ENCODE results near the gene IMPA2.
A peak's percentile ranks its signal among the peaks of the same experiment; 100 is the strongest.

The IMPA2 gene

DNA sequence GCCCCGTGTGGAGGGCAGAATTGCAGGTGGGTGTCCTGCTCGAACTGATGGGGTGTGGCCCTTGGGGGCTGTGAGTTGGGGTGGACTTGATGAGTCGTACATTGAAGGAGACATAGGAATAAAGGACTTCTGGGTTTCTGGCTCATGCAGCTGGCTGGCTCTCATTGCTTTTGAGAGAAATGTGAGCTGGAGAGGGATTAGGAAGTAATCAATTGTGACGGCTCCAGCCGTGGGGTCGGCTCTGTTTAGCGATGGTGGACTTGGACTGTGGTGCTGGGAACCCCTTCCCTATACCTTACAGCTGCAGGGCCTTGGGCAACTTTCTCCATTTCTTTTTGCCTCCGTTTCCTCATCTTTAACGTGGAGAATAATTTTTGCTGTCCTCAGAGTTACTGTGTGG, 9.2 kb downstream of the IMPA2 start:
- DNase-seq (ENCODE audit: low spot score), result no peak

DNA sequence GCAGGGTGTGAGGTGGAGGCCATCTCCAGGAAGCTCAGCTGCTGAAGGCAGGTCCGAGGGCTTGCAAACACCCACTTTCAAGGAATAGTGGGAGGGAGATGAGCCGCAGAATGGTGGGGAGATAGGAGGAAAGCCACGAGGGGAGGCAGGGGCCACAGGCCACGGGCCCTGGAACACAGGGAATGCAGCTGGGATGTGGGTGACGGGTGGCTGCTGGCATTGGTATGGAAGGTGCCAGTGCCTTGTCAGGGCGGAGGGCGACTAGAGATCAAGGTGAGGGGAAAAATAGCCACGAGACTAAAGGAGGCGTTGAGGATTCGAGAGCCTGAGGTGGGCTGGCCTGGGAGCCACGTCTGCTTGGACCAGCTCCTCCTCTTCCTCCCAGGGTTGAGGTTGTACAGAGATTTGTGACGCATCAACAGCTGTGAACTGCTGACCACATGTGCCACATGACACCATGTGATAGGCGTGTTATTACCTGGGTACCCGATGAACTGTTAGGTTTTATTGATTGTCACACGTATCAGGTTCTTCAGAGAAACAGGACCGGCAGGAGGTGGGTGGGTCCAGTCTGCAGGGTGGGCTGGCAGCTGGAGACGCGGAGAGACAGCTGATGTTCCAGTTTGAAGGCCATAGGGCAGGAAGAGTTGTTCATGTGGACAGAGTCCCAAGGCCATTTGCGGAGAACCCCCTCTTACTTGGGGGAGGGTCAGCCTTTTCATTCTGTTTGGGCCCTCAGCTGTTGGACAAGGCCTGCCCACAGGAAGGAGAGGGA, 9.9 kb downstream of the IMPA2 start:
- DNase-seq (ENCODE audit: low spot score), result no peak

DNA sequence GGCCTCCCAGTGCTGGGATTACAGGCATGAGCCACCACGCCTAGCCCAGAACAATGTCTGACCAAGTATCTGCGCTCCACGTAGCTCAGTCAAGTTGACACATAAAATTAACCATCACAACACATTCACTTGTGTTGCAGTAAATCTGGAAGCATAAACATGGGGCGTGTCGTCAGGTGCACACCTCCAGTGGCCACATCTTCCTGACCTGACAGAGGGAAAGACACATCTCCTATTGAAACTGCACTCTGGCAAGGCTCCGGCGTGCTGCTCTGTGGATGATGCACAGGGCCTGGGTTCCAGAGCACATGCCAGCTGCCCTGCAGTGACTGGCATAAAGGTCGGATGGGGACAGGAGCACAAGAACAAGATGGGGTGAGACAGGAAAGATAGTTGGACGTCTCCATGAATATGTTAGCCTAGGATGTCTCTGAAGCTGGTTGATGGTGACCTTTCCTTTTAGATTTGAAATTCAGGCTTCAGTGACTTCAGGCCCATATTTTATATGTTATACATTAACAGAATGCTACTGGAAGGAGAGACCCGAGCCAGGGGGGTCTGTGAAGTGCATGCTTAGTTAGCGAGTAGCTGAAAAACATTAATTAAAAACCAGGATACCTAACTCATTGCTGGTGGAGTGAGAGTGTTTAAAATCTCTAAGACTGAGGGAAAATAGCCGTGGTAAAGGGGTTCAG, 10.9 kb downstream of the IMPA2 start:
- no peak for DNase-seq (ENCODE audit: low spot score)

DNA sequence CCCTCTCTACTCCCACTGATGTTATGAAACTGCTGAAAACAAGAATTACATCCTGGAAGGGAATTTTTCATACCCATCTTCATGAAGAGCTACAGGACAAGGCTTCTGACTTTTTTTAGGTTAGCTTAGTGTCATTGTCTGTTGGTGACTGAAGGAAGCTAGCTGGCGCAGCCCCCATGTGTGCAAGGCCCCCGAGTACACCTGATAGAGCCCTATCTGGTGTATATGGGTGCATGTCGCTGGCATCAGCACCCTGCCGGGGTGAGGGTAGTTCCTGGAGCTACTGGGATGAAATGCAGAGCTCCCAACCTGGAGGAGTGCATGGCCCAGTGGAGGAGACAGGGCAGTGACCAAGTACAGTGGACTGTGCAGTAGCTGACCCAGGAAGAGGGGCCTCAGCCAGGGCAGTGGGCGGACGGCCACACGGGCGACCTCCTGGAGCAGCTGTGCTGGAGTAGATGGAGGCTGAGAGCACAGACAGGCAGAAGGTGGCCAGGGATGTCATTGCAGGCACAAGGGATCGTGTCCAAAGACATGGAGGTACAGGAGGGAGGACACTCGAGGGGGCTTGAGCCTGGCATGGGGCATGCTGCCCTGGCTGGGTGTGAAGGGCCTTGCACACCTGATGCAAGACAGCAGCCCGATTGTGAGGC, 12.1 kb downstream of the IMPA2 start:
- no peak for DNase-seq (ENCODE audit: low spot score)

DNA sequence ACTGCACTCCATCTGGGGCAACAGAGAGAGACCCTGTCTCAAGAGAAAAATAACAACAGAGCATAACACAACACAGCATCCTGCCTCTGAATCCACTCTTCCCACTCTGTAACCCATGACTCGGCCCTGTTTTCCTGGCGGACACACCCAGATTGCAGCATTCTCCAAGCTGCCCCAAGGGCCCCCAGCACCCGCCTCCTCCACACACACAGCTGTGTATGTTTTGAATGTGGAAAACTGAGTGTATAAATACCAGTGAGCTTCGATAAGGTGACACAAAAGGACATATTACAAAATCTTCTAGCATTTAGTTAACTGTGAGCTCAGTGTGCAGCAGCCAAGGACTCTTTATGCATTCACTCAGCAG, 13.0 kb downstream of the IMPA2 start:
- DNase-seq (ENCODE audit: low spot score), result no peak

DNA sequence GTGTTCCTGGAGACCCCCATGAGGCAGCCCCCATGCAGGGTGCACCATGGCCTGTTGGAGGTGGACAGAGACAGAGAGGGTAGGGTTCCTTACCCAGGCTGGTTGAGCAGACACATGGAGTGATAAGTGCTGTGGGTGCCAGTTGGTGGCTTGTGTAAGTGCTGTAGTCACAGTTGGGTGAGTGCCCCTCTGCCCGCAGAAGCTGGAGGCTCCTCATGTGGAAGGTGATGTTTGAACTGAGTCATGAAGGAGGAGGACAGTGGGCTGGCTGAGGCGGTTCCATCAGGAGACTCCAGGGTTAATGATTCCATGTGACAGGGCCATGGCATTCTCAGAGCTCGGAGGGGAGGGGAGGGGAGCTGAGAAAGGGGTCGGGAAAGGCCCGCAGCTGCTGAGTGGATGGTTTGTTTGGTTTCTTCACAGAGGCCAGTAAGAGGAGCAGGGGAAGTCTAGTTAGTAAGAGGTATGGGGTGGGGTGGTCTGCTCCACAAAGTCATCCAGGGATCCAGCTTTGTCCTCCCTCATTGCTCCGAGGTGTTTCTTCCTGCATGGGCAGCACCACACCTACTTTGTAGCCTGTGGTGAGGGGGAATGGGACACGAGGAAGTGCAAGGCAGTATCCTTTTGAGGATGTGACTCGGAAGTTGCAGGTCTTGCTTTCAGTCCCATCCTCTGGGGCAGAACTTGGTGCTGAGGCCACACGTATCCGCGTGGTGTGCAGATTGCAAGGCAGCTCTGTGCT, 13.6 kb downstream of the IMPA2 start:
- DNase-seq (ENCODE audit: low spot score), result no peak

DNA sequence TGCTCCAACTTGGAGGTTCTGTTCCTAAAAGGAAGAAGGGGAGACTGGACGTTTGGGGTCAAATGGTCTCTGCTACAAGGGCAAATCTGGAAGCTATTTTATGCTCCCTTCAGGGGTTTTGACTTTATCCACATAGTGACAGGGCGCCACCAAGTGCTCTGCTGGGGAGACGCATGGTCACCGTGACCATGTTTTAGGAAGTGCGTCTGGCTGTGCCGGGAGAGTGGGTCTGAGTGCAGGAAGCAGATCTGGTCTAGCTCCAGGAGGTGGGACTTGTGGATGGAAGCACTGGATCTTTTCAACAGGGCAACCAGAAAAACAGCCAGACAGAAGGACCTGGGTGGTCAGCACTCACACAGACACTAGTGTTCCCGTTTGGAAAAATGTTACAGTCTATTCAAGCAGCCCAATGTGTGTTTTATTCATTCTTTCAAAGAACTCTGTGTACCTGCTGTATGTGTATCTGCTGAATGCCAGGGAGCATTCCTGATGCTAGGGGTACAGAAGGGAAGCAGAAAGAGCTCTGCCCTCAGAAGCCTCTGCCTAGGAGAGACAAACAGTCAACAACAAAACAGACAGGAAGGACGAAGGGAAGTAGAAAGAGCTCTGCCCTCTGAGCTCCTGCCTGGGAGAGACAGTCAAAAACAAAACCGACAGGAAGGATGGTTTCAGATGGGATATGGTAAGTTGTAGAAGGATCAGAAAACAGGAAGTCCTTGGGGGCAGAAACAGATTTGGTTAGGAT, 14.3 kb downstream of the IMPA2 start:
- DNase-seq (ENCODE audit: low spot score), result peak; percentile 76

DNA sequence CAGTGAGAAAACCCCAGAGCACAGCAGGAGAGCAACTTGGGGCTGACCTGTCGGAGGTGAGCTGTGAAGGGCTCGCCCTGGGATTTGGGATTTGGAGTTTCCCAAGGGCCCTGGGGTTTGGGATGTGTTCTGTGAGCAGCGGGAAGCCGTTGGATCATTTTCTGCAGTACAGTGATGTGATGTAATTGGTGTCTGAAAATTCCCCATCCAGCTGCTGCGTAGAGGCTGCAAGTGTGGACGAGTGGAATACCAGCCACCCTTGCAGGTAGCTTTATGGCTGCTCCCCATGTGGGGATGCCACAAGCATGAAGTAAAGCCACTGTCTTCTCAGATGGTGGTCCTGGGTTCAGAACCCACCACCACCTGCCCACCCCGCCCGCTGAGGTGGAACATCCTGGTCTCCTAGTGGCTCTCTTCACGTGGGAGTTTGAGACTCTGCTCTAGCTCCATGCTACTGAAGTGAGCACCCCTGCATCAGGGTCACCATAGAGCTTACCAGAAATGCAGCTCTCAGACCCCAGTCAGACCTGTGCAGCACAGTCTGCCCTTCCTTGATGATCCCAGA, 15.0 kb downstream of the IMPA2 start:
- DNase-seq (ENCODE audit: low spot score), result no peak

DNA sequence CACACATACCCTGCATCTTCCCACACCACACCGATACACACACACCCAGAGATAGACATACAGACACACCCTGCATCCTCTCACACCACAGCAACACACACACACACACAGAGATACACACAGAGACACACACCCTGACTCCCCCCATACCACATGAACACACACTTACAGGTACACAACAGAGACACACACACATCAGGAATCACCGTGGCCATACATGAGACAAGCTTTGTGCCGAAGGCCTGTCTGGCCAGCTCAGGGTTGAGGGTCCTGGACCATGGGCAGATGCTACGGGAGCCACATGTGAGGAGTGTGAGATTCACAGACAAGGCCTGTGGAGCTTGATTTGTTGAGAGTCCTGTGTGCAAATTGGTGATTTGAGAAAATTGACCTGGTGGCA, 15.6 kb downstream of the IMPA2 start:
- no peak for DNase-seq (ENCODE audit: low spot score)

DNA sequence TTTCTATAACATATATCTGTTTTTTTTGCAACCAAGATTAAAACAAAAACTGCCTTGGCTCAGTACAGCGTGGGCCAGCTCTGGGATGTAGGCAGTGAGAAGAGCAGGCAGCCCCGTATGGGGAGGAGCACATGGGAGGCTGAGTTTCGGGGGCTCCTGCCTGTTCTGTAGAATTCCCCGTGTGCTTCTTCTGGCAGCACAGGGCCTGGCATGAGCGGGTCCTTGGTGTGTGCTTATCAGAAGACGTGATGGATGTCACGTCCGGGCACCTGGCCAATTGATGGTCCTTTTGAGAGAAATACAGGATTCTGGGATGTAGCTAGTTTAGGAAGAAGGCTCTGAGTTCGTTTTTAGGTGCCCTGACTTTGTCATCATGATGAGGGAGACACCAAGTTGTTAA, 16.2 kb downstream of the IMPA2 start:
- DNase-seq (ENCODE audit: low spot score), result no peak

DNA sequence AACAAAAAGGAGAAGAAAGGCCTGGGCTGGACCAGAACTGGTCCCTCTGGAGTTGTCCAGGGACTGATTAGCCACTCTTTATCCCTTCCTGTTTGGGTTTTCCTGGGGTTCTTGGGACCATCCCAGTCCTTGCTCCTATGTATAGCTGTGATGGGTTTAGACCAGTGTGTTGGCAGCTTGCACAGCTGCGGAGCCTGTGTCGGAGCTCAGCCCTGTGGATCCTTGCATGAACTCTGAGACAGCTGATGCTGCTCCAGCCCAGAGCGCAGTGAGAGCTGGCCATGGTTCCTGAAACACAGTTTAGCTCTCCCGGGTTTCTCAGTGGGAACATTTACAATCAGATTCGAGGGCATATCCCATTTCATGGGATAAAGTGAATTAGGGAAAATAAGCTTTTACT, 16.9 kb downstream of the IMPA2 start:
- no peak for DNase-seq (ENCODE audit: low spot score)

DNA sequence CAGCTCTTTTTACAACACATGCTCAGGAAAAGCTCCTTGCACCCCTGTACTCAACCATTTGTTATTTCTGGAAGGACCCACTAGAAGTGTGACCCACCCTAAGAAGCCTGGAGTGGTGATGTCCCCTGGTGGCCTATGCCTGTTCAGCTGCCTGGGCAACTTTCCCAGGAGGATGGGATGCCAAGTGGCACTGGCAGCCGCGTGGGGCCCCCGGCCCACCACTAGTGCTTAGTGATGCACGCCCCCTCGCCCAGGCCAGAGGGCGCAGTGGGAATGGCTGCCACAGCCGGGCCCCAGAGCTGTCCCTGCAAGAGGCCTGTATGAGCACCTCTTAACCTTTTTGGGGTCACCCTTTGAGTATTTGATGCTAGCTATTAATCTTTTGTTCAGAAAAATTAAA, 18.1 kb downstream of the IMPA2 start:
- no peak for DNase-seq (ENCODE audit: low spot score)

DNA sequence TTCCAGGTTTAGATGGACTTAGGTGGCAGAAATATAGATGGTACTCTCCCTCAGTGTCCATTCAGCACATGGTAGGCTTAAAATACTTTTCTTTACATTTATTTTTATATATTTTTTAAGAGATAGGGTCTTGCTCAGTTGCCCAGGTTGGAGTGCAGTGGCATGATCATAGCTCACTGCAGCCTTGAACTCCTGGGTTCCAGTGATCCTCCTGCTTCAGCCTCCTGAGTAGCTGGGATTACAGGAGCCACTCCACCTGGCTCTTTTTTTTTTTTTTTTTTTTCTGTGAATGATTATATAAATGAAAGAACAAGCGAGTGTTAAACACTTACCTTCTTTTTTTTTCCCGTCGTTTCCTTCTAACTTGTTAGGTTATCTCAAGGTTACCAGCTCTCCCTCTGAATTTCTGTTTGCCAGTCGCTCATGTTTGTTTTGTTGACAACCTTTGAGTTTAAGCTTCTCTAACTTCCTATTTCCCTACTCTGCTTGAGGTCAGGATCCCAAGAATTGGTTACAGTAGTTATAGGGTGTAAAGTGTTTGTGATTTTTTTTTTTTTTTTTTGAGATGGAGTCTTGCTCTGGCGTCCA, 18.9 kb downstream of the IMPA2 start:
- DNase-seq (ENCODE audit: low spot score), result no peak

DNA sequence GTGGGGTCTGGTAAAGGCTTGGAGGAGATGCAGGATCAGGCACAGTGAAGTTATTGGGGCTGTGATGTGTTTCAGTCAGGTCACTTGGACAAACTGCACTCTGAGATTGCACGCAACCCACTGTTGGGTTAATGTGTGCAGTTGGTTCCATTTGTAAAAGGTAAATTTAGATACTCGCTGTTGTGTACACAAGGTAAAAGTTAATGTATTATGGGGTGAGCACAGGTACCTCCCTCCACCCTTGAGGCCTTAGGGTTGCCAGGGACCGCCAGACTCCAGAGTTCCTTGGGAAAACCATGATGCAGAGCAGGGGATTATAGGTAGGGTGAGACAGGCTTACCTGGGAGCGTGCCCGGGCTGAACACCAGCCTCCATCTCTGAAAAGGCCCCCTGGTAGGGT, 20.1 kb downstream of the IMPA2 start:
- no peak for DNase-seq (ENCODE audit: low spot score)

DNA sequence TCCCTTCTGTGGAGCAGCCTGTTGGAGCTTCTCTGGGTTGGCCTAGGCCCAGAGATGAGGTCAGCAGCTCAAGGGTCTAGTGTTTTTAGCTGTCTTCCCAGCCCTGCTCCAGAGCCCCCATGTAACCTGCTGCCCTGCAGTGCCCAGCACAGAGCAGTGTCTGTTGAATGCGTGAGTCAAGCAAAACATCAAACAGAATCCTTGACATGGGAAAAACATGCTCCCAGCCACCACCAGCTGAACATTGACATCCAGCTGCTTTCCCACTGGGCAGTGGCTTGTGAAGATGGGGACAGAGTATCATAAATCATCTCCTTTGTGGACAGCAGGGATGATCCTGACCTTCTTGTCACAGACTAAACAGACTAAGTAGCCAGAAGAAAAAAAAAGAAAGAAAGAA, 22.6 kb downstream of the IMPA2 start:
- no peak for DNase-seq (ENCODE audit: low spot score)

DNA sequence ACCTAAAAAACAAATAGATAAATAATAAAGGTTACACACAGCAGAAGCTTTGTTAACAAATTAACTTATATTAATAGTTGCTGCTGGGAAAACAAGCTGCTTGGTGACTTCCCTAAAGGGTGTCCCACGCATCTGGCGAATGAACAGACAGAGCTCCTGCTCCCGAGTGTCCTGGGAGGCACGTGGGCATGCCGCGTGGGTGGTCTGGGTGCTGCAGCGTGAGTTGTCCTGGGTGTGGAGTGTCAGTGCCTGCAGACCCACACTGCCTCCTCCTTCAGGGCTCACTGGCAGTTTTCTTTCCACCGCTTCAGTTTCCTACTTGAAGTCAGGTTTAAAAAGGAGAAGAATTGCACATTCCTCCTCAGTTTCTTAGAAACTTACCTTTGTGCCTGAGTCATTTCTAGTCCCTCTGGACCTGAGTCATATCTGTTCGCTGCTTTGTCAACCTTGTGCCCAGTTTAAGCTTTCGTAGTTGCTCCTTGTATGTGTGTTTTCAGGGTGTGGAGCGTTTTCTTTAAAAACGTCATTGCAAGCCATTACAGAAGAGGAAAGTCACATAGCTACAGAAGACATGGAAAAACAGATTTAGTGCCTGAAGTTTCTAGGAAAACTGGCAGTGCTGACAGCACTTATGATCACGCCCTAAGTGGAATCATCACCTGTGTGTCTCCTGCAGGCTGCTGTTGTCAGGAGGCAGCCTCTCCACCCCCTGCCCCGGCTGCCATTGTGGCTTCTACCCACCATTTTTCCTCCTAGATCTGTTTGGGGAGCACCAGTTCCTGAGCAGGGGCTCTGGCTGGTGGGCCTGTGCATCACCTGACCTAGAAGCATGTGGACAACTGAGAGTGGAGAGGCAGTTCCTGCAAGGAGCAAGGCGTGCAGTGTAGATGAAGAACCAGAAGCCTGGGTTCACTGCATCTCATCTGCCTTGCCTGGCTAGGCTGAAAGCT, 24.5 kb downstream of the IMPA2 start:
- no peak for DNase-seq (ENCODE audit: low spot score)

DNA sequence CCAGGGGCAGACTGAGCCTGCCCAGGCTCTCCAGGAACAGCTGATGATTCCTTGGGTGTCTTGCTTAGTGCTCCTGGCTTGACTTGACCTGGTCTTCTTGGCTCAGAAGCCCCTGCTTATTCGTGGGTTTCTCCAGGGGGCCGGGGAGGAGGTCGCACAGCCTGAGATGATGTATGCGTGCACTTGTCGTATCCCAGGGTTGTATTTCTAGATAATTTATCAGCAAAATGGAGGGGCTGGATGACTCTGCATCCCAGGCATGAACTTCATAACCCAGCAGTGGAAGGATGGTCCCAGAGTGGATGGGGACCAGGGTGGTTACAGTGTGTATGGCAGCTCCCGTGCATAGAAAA, 25.2 kb downstream of the IMPA2 start:
- DNase-seq (ENCODE audit: low spot score), result no peak

DNA sequence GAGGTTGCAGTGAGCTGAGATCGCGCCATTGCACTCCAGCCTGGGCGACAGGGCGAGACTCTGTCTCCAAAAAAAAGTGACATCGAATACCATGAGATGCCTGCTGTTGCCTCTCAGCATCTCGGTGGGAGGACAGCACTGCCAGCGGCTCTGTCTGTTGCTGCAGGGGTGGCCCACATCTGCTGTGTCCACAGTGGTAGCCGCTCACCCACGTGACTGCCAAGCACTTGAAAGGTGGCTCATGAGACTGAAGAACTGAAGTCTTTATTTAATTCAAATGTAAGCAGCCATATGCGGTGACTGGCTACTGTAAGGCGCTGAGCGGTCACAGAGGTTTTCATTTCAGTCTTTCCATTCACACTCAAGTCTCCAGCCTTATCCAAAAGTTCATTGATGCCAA, 25.8 kb downstream of the IMPA2 start:
- no peak for DNase-seq (ENCODE audit: low spot score)

DNA sequence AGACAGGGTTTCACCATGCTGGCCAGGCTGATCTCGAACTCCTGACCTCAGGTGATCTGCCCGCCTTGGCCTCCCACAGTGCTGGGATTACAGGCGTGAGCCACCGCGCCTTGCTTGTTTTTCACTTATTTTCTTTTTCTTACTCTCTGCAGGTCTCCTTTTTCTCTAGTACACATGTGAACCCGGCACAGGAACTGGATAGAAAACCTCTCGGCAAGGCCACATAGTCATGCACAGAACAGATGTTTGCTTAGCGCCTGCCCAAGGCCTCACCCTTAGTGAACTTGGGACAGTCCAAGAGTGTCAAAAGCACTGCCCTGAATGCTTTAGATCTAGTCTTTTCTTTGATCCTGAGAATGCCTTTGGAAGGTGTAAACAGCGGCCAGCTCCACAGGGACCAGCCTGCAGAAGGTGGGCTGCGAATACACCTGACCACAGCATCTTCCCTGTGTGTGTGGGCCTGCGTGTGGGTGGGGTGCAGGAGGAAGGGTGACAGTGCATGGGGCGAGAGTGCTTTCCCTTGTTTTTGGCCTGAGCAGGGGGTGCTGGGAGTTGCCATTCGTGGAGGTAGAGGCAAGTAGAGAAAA, 27.0 kb downstream of the IMPA2 start:
- DNase-seq (ENCODE audit: low spot score), result no peak

Measured in kidney capillary endothelial cell (primary cell).